DMS114 treated with DMSO at 0.1 percent for 48 hours (cell line): Measurements from ENCODE around the gene NDUFA5.
"Not testable (repeated sequence)": the region's sequence is repeated elsewhere in the genome, so short reads cannot be mapped to it uniquely, and the experiment has no call there.

Experiments used
- DNase-seq: peaks from one replicate; lab custom pipeline; 2025; ENCODE audit not compliant: unreplicated experiment; lab: John Stamatoyannopoulos, UW

The NDUFA5 gene

DNA sequence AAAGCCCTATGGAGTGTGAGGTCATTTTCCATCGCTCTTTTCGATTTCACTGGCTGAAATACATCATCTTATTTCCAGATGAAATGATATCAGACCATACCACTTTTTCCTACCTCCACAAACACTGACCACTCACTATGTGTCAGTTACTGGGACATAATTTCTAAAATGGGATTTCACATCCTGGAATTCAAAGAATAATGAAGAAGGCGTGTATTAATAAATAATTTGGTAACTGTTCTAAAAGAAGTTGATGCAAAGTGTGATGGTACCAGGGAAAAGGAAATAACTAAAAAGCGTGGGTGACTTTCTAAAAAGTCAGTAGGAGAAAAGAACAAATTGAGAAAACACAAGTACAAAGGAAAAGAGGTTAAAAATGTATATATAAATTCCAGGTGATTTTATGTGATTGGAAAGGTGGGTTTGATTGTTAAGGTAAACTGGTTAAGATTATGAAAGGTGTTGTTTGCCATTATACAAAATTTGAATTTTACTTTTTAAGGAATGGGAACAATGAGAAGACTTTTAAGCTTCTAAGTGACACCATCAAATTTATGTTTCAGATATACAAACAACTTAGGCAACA is 764 bp upstream of the NDUFA5 start:
- DNase-seq = no peak

DNA sequence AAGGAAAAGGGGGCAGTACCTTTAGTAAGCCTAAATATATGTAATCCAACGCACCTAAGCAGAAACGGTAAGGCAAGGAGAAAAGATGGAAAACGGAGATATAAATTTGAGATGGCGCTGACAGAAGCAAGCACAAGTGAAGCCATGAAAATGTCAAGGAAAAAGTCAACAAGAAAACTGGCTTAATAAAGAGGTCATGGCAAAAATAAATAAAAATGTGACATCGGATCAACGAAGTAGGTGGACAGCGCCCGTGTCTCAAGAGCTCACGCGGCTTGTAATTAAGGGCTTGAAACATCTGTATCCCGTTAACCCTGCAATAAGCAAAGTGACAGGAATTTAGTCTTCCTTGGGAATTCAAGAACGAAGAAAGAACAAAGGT is 611 bp downstream of the NDUFA5 start:
- no peak for DNase-seq

DNA sequence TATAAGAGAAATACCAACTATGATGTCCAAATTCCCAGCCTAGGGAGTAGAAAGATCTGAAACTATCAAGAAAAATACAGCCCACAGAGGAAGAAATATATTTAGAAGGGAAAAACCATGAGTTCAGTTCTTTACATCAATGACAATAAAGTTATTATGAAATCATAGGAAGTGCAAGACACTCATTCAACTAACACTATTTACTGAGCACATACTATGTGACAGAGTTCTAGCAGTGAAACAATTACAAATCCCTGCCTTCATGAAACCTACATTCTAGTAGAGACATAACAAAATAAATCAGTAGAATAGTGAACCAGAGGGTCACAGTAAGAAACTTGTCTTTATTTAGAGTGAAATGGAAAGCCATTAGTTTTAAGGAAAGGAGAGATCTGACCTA is 2.1 kb downstream of the NDUFA5 start:
- DNase-seq = no peak

DNA sequence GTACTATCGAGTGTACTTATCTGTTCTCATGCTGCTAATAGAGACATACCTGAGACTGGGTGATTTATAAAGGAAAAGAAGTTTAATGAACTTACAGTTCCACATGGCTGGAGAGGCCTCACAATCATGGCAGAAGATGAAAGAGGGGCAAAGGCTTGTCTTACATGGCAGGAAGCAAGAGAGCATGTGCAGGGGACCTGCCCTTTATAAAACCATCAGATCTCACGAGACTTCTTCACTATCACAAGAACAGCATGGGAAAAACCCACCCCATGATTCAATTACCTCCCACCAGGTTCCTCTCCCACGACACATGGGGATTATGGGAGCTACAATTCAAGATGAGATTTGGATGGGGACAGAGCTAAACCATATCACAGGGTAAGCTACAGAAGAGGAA is 4.5 kb downstream of the NDUFA5 start:
- DNase-seq = no peak

DNA sequence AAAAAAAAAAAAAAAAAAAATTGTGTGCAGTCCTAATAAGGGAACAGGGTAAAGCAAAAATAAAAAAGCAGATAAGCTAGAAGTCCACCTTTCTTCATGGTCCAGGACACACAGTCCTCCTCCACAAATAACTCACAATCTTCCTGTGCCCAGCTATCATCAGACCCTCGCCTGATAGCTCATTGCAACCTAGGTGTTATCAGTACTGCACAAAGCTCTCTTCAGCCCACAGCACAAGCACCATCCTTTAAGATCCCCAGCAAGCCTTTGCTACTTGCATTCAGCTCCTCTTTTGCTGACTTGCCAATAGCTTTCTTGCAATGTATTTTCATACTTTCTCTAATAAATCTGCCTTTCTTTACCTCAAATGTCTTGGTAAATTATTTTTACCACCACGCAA is 5.0 kb downstream of the NDUFA5 start:
- no peak for DNase-seq

DNA sequence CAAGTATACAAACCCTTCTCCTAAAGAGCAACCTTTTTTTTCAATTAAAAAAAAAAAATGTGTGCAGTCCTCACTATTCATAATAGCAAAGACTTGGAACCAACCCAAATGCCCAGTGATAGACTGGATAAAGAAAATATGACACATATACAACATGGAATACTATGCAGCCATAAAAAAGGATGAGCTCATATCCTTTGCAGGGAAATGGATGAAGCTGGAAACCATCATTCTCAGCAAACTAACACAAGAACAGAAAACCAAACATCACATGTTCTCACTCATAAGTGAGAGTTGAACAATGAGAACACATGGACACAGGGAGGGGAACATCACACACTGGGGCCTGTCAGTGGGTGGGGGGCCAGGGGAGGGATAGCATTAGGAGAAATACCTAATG is 5.5 kb downstream of the NDUFA5 start:
- DNase-seq = not testable (repeated sequence)

DNA sequence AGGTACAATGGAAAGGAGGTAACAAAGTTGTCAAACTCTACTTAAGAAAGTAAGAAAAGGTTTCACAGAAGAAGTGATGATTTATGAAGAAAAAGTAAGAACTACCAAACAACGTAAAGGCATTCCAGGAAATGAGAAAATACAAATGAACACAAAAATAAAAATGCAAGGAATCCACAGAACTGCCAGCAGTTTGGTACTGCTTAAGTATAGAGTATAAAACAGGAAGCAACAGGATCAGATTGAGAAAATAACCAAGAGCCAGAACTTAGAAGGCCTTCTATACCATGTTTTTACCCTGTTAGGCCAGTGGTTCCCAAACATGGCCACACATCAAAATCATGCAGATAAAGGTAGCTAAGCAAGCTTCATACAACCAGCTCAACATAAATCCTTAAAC is 9.2 kb downstream of the NDUFA5 start:
- DNase-seq = no peak

DNA sequence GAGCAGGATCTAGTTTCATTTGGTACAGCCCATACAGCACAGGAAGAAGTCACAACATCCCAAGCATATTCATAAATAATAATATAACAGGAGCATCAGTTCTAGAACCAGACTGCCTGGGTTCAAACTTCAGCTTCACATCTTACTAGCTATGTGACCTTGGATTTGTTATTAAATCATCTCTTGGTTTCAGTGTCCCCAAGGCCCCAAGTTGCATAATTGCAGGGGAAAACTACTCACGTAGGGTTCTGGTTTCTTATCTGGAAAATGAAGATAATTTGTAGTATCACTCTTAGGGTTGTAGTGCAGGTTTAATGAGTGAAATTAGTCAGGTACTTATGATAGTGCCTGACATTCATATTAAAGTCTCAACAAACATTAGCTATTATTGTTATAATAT is 17.7 kb downstream of the NDUFA5 start:
- DNase-seq = no peak

DNA sequence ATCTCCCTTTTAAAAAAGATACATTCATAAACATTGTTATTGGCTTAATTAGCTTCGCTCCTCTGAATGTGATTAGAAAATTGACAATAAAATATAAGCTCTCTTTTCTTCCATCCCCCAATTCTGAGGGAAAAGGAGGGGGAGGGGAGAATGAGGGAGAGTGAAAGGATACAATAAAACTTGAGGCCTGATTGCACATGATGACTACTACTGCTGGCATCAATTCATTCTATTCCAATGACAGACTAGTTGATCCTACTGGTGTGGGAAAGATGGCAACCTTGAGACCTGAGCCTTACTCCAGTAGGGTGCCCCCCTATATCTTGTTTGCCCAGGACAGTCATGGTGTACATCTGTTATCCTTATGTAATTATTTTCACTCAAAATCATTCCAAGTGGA is 18.7 kb downstream of the NDUFA5 start:
- DNase-seq = no peak

DNA sequence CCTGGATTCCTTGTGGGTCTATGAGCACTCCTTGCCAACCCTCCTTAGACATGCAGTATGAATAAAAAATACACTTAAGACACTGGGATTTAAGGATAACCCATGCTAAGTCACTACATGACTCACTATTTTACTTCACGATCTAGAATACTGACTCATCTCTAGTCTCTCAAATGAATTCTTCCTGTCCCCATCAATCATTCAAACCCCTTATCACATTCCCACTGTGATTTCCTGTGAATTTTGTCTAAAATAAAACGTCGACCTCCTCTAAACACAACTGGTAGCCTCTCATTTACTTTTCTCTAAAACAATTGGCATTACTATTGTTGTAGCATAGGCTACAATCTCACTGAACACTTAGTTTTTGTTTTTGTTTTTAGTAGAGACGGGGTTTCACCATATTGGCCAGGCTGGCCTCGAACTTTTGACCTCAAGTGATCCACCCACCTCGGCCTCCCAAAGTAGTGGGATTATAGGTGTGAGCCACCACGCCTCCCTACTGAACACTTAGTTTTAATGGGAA is 19.4 kb downstream of the NDUFA5 start:
- no peak for DNase-seq

DNA sequence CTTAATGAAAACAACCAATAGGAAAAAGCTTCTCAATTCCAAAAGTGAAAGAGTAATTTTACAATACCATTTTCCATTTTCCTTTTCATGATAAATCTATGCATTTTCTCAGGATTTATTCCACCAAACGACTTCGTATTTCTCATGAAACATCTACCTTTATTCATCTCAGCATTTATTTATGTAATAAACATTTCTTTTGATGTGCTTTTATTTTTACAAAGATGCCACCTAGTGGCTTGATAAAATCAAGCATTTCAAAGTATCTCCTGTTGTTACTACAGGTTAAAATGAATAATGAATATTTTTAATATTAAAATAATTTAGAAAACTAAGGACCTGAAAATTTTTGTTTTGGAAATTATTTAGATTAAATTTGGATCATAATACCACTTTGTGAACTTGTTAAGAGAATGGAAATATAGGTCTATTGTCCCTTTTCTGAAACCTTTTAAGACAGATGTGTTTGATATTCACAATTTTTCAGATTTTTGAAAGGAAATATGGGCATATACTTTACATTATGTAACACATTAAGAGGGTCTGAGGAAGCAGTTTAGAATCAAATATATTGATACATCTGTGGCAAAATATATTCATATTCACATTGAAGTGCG is 20.5 kb downstream of the NDUFA5 start:
- DNase-seq = peak; percentile 8

DNA sequence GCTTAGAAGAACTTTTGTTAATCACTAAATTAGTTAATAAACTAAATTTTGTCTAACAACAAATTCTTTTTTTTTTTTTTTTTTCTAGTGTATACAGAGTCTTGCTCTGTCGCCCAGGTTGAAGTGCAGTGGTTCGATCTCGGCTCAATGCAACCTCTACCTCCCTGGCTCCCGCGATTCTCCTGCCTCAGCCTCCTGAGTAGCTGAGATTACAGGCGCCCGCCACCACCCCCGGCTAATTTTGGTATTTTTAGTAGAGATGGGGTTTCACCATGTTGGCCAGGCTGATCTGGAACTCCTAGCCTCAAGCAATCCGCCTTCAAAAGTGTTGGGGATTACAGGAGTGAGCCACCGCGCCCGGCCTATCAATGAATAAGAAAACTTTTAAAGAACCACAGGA is 22.1 kb downstream of the NDUFA5 start:
- no peak for DNase-seq

DNA sequence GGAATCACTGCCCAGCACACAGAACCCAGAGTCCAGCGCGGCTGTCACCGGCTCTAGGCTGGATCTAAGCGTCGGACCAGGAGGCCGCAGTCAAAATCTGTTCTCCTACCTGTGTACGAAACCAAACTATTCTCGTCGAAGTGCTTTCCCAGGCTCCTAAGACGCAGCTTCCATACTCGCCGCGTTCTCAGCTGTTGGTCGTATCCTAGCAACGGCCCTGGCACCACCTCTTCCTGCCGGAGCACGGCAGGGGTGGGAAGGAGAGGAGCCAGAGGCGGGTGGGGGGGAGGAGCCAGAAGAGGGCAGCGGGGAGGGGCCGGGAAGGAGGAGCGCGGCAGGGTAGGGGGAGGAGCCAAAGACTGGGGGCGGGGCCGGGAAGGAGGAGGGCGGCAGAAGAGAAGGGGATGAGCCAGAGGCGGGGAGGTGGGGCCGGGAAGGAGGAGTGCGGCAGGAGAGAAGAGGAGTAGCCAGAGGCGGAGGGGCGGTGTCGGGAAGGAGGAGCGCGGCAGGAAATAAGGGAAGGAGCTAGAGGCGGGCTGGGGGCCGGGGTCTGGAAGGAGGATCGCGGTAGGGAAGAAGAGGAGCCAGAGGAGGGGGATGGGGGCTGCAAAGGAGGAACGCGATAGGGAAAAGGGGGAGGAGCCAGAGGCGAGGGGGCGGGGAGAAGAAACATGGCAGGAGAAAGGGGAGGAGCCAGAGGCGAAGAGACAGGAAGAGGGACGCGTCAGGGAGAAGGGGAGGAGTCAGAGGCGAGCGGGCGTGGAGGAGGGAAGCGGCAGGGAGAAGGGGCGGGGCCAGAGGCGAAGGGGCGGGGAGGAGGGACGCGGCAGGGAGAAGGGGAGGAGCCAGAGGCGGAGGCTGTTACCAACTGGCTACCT is 23.0 kb downstream of the NDUFA5 start, which contains the start of gene IQUB:
TSS of gene IQUB (minus strand) at position 213 of the 878 bp plus-strand sequence. CDS start 22,255 bp downstream, outside the sequence.
- peak; percentile 91 for DNase-seq

DNA sequence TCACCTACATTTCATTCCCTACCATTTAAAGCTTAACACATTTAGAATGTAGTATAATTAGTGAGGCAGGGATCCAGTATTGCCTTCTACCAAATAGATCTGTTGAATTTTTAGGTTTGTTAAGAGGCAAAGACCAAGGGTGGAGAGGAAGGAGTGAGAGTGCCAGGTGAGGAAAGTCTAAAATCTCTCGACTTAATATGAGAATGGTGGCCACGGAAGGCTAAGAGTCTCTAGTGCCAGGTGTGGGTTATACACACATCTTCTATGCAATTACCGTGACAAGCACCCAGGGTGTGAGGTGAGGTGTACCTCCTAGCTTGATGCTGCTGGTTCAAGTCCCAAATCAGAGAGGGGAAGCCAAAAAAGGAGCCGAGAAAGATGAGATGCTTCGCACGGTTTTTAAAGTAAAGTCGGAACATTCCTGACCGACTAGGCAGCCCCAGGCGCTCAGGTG is 23.7 kb downstream of the NDUFA5 start:
- DNase-seq = no peak

DNA sequence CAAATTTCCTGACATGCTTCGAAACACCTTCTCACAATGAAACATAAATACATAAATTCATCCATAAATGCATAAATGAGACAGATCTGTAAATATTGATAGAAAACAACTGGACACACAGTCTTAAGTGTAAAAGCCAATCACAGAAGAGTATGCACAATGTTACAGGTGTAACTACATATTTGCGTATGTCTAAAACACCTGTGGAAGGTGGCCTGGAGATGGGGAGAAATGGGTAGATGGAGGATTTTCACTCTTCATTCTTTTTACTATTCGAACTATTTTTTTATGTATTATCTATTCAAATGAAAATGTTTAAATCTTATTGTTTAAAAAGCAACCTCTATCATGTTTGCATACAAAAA is 24.1 kb downstream of the NDUFA5 start:
- DNase-seq = no peak

DNA sequence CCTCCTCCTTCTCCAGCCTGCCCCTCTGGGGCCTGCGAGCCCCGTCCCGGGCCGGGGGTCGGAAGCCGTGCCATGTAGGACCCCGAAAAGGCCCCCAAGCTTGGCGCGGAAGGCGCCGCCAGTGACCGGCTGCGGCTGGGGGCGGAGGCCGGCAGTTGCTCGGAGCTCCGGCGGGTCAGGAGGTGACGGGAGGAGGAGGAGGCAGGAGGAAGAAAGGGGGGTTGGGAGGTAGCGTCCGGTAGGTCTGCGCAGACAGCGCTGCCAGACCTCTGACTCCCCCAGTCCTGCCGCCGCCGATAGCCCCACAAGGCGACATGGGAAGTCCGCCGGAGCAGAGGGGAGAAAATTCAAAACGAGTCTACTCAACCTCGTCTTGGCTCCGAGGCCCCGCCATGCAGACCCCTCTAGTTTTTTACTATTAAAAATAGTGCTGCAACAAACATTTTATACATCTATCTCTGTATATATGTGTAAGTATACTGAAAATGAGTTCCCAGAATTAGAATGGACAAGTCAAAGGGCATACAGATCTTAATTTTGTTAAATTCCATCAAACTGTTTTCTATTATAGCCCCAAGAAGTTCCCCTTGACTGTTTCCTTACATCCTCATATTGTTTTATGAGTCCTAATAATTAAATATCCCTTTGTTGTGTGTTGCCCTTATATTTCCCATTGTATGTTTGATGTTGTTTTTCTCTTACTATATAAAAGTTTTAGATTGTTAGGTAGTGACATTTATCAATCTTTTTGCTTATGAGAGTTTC is 24.6 kb downstream of the NDUFA5 start:
- peak; percentile 51 for DNase-seq

DNA sequence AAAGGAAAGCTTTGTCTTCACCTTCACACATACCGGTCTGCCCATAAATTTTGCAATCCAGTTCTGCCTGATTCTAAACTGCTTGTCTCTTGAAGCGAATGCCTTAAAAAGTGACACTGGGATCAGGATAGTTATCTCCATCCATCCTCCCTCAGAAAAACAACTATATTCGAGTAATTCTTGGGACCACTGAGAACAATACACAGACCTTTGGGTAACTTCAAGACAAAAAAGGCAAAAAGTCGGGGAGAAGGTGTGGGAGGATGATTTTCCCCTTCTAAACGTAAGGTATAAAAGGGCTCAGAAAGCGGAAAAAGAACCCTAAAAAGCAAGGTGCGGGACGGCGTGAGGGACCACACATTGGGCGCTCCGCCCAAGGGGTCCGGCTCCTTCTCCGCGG is 25.3 kb downstream of the NDUFA5 start:
- not testable (repeated sequence) for DNase-seq

DNA sequence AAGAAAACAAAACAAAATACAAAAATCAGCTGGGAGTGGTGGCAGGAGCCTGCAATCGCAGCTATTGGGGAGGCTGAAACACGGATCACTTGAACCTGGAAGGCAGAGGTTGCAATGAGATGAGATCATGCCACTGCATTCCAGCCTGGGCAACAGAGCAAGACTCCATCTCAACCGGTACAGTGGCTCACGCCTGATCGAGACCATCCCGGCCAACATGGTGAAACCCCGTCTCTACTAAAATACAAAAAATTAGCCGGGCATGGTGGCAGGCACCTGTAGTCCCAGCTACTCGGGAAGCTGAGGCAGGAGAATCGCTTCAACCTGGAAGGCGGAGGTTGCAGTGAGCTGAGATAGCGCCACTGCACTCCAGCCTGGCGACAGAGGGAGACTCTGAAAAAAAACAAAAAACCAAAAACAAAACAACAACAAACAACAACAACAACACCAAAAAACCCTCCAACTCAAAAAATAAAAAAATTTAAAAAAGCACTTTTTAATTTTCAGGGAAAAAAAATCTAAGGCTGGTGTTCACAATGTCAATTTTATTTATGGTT is 27.5 kb downstream of the NDUFA5 start:
- not testable (repeated sequence) for DNase-seq

DNA sequence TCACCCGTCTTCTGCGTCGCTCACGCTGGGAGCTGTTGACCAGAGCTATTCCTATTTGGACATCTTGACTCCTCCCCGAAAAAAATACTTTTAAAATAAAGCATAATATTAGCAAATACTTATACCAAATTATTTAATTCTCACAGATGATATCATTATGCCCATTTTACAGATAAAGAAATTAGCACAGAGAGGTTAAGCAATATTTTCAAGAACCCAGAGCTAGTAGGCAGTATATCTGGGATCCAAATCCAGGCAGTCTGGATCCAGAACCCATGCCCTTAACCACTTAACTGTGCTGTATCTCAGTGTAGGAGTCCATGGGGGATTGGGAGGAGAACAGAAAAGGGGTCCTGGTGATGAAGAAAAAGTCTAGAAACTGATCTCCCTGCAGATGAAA is 29.4 kb downstream of the NDUFA5 start:
- DNase-seq = no peak

DNA sequence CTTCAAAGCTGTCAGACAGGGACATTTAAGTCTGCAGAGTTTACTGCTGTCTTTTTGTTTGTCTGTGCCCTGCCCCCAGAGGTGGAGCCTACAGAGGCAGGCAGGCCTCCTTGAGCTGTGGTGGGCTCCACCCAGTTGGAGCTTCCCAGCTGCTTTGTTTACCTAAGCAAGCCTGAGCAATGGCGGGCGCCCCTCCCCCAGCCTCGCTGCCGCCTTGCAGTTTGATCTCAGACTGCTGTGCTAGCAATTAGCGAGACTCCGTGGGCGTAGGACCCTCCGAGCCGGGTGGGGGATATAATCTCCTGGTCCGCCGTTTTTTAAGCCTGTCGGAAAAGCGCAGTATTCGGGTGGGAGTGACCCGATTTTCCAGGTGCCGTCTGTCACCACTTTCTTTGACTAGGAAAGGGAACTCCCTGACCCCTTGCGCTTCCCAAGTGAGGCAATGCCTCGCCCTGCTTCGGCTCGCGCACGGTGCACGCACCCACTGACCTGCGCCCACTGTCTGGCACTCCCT is 29.8 kb downstream of the NDUFA5 start:
- DNase-seq = not testable (repeated sequence)

DNA sequence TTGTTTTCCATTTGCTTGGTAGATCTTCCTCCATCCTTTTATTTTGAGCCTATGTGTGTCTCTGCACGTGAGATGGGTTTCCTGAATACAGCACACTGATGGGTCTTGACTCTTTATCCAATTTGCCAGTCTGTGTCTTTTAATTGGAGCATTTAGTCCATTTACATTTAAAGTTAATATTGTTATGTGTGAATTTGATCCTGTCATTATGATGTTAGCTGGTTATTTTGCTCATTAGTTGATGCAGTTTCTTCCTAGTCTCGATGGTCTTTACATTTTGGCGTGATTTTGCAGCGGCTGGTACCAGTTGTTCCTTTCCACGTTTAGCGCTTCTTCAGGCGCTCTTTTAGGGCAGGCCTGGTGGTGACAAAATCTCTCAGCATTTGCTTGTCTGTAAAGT is 31.1 kb downstream of the NDUFA5 start:
- DNase-seq = not testable (repeated sequence)
